ENCODE results near the gene MCM8.

The MCM8 gene

GRCh38 chr20:6040958-6041807, 90.7 kb downstream of the MCM8 start:
- no peak for DNase-seq (ENCODE audit: low read depth in 1 of 2, low spot score in 1 of 2)

- no peak for DNase-seq (ENCODE audit: low read depth in 1 of 2, low spot score in 1 of 2)
Measured at GRCh38 chr20:6041808-6042265, 91.4 kb downstream of the MCM8 start.

- no peak for DNase-seq (ENCODE audit: low read depth in 1 of 2, low spot score in 1 of 2)
Measured at GRCh38 chr20:6044115-6044514, 93.7 kb downstream of the MCM8 start.

GRCh38 chr20:6045566-6045965, 95.1 kb downstream of the MCM8 start:
- no peak for DNase-seq (ENCODE audit: low read depth in 1 of 2, low spot score in 1 of 2)

- no peak for DNase-seq (ENCODE audit: low read depth in 1 of 2, low spot score in 1 of 2)
Measured at GRCh38 chr20:6046432-6046831, 96.0 kb downstream of the MCM8 start.

- no peak for DNase-seq (ENCODE audit: low read depth in 1 of 2, low spot score in 1 of 2)
Measured at GRCh38 chr20:6048391-6048790, 97.9 kb downstream of the MCM8 start.

Measured in activated CD4-positive, alpha-beta T cell treated with anti-CD3 and anti-CD28 coated beads, Interleukin-2, amount 50 U/mL, for 24 hours (primary cell).